Smooth muscle cell (in vitro differentiated cells): Measurements from ENCODE around the gene PFKFB2. TPM values are rescaled to one million over a fixed set of nuclear protein-coding genes. Genes with fewer than 3 reads are reported as not detected.

Experiments used
- DNase-seq: peaks from one replicate; lab custom pipeline; 2025; ENCODE audit not compliant: unreplicated experiment; lab: John Stamatoyannopoulos, UW
- H2AFZ ChIP-seq: fragments of 200-600 bp; sonication (generic); 2 replicates; pipeline ENCODE4 v1.6.0; 2016; ENCODE audit warnings: antibody characterized with exemption, low read depth, mild to moderate bottlenecking
- H3F3A ChIP-seq: fragments of 200-600 bp; sonication (generic); 2 replicates; pipeline ENCODE4 v1.6.0; 2017; ENCODE audit warnings: antibody characterized with exemption, low read depth
- H3K27ac ChIP-seq: fragments of 200-600 bp; sonication (generic); 2 replicates; pipeline ENCODE4 v1.5.1; 2016; ENCODE audit warnings: low read depth, mild to moderate bottlenecking
- H3K27me3 ChIP-seq: fragments of 200-600 bp; sonication (generic); 2 replicates; pipeline ENCODE4 v1.6.1; 2016; ENCODE audit warnings: low read depth, mild to moderate bottlenecking
- H3K36me3 ChIP-seq: fragments of 200-600 bp; sonication (generic); 2 replicates; pipeline ENCODE4 v1.5.1; 2016; ENCODE audit warnings: low read depth
- H3K4me1 ChIP-seq: fragments of 200-600 bp; sonication (generic); 2 replicates; pipeline ENCODE4 v1.5.1; 2016; ENCODE audit warnings: low read depth
- H3K4me2 ChIP-seq: fragments of 200-600 bp; sonication (generic); 2 replicates; pipeline ENCODE4 v1.6.0; 2016; ENCODE audit warnings: mild to moderate bottlenecking
- H3K4me3 ChIP-seq: fragments of 200-600 bp; sonication (generic); 2 replicates; pipeline ENCODE4 v1.5.1; 2016; ENCODE audit warnings: mild to moderate bottlenecking
- H3K79me2 ChIP-seq: fragments of 200-600 bp; sonication (generic); 2 replicates; pipeline ENCODE4 v1.6.0; 2016; ENCODE audit warnings: low read depth, mild to moderate bottlenecking
- H3K9ac ChIP-seq: fragments of 200-600 bp; sonication (generic); 2 replicates; pipeline ENCODE4 v1.6.0; 2016; ENCODE audit warnings: low read depth
- H3K9me3 ChIP-seq: fragments of 200-600 bp; sonication (generic); replicated peaks from 2 replicates; pipeline ENCODE4 v1.5.1; 2016; ENCODE audit warnings: low read depth
- H4K20me1 ChIP-seq: fragments of 200-600 bp; sonication (generic); 2 replicates; pipeline ENCODE4 v1.6.0; 2016; ENCODE audit warnings: low read depth
- WGBS: methylation state at CpG from one replicate; pipeline ENCODE4 v1.1.7; 2016; ENCODE audit warnings: low lambda C conversion rate; 5-methylcytosine and 5-hydroxymethylcytosine counted together
- polyA plus RNA-seq: library from polyadenylated mRNA; unstranded; fragments of >200 nt; fragmentation: Nextera tagmentation; extraction: Ambion mirVana; gene quantifications from 2 replicates; pipeline ENCODE4 v1.2.1, GENCODE V29; 2016
- total RNA-seq: library from RNA; depleted of rRNA; stranded (reverse); fragments of >200 nt; gene quantifications from 2 replicates; pipeline ENCODE4 v1.2.3, GENCODE V29; 2014
- TF ChIP-seq, protein P1 (sequence below): fragments of 200-600 bp; sonication (generic); IDR thresholded peaks from 2 replicates; pipeline ENCODE4 v1.5.1; 2017; ENCODE audit warnings: borderline replicate concordance, mild to moderate bottlenecking, antibody characterized with exemption; ENCODE audit not compliant: insufficient read depth, poor library complexity, severe bottlenecking

The PFKFB2 gene
- total and polyA plus RNA-seq, 2 experiments from 2014 or later, result 5.0 to 9.8 TPM

- Histone ChIP-seq H3K9ac (no peak overlapping the region), H3K4me3 (no peak overlapping the region), H3F3A (peaks cover 4% of the 10 kb centered on the region), H3K36me3 (no peaks in the 10 kb centered on the region), H3K27me3 (no peaks in the 10 kb centered on the region), H4K20me1 (no peaks in the 10 kb centered on the region), H3K4me2 (no peak overlapping the region), H3K79me2 (no peaks in the 10 kb centered on the region), H2AFZ (no peak overlapping the region), H3K27ac (no peak overlapping the region), H3K9me3 (no peaks in the 10 kb centered on the region), H3K4me1 (peaks cover 3% of the 10 kb centered on the region)
- TF ChIP-seq, protein P1, sequence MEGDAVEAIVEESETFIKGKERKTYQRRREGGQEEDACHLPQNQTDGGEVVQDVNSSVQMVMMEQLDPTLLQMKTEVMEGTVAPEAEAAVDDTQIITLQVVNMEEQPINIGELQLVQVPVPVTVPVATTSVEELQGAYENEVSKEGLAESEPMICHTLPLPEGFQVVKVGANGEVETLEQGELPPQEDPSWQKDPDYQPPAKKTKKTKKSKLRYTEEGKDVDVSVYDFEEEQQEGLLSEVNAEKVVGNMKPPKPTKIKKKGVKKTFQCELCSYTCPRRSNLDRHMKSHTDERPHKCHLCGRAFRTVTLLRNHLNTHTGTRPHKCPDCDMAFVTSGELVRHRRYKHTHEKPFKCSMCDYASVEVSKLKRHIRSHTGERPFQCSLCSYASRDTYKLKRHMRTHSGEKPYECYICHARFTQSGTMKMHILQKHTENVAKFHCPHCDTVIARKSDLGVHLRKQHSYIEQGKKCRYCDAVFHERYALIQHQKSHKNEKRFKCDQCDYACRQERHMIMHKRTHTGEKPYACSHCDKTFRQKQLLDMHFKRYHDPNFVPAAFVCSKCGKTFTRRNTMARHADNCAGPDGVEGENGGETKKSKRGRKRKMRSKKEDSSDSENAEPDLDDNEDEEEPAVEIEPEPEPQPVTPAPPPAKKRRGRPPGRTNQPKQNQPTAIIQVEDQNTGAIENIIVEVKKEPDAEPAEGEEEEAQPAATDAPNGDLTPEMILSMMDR, result no peak
- no peak for DNase-seq
- WGBS, result 95% methylated on average over 7 of the region's 7 CpGs
These were observed 43.1 kb upstream of the PFKFB2 start for GRCh38 chr1:207009945-207010344.

- TF ChIP-seq, protein P1, result no peak
These were observed 42.3 kb upstream of the PFKFB2 start for GRCh38 chr1:207010726-207011125.

DNA sequence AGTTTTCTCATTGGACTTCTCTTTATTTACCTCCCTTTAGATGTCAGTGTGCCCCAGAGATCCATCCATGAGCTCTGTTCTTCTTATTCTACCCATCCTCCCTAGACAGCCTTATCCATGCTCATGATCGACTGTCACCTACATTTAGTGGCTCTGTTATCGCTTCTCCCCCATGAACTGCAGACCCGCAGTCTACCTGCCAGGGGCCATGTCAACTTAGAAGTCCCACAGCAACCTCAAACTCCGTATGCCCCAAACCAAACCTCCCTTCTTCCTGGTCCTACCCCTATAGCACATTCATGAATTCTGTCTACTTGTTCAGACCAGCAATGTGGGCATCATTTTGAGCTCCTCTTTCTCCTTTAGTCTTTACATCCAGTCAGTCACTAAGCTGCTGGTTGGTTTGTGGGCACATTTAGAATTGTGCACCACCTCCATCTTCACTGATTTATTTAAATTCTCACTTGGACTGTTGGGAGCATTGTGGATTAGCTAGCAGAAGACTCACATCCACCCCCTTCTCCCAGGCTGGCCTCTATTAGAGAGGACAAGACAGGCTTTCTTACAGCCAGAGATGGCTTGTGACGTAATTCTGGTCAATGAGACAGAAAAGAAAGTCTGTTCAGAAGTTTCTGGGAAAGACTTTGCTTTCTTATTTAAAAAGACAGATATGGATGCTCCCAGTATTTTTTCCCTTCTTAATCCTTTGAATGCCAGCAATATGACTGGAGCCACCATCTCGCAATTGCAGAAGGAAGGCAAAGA is 39.6 kb upstream of the PFKFB2 start:
- WGBS, result 82% methylated on average over 6 of the region's 6 CpGs
- Histone ChIP-seq H3K9me3 (no peaks in the 10 kb centered on the region), H3K27ac (no peak overlapping the region), H3K9ac (no peak overlapping the region), H2AFZ (no peak overlapping the region), H3F3A (no peaks in the 10 kb centered on the region), H3K4me2 (no peak overlapping the region), H3K4me3 (no peak overlapping the region), H3K27me3 (no peaks in the 10 kb centered on the region), H3K4me1 (no peaks in the 10 kb centered on the region), H4K20me1 (no peaks in the 10 kb centered on the region), H3K79me2 (no peaks in the 10 kb centered on the region), H3K36me3 (no peaks in the 10 kb centered on the region)
- no peak for DNase-seq
- TF ChIP-seq, protein P1, result no peak

More at GRCh38 chr1:207010726-207011125, 42.3 kb upstream of the PFKFB2 start:
- Histone ChIP-seq H3K27me3 (no peaks in the 10 kb centered on the region), H3K4me1 (peaks cover 3% of the 10 kb centered on the region), H3F3A (peaks cover 4% of the 10 kb centered on the region), H3K36me3 (no peaks in the 10 kb centered on the region), H4K20me1 (no peaks in the 10 kb centered on the region), H3K27ac (no peak overlapping the region), H3K4me2 (no peak overlapping the region), H3K9ac (no peak overlapping the region), H3K4me3 (no peak overlapping the region), H3K79me2 (no peaks in the 10 kb centered on the region), H2AFZ (no peak overlapping the region), H3K9me3 (no peaks in the 10 kb centered on the region)
- 97% methylated on average over 2 of the region's 2 CpGs for WGBS
- no peak for DNase-seq

DNA sequence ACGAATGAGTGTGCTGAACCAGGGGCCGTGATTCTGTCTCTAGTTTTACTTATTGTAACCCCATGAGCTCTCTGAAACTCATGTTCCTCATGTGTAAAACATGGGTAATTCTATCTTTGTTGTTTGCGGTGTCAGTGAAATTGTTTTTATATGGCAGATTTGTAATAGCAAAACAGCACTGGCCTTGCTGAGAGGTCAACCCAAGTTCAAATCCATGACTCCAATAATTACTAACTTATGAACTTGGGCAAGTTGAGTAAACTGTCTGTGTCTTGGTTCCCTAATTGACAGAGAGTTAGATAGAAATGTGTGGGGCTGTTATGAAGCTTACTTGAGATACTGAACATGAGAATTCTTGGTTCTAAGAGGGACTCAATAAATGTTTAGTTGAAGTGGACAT is 38.3 kb upstream of the PFKFB2 start:
- Histone ChIP-seq H4K20me1 (no peaks in the 10 kb centered on the region), H3K9ac (no peak overlapping the region), H2AFZ (no peak overlapping the region), H3F3A (no peaks in the 10 kb centered on the region), H3K27me3 (no peaks in the 10 kb centered on the region), H3K4me1 (no peaks in the 10 kb centered on the region), H3K9me3 (no peaks in the 10 kb centered on the region), H3K36me3 (no peaks in the 10 kb centered on the region), H3K4me3 (no peak overlapping the region), H3K27ac (no peak overlapping the region), H3K79me2 (no peaks in the 10 kb centered on the region), H3K4me2 (no peak overlapping the region)
- WGBS, result 95% methylated on average over 3 of the region's 3 CpGs
- TF ChIP-seq, protein P1, result no peak
- no peak for DNase-seq
